HG03575 (cell line): ENCODE measurements around the gene TXK.
"Not testable (repeated sequence)": the region's sequence is repeated elsewhere in the genome, so short reads cannot be mapped to it uniquely, and the experiment has no call there.

ENCODE experiments used
- ATAC-seq: cut with Tn5 transposase; IDR thresholded peaks from one replicate; pipeline ENCODE4 v1.9.1; 2021; ENCODE audit not compliant: unreplicated experiment, insufficient number of reproducible peaks, low FRiP score; ENCODE audit errors: extremely low read depth

Gene TXK

DNA sequence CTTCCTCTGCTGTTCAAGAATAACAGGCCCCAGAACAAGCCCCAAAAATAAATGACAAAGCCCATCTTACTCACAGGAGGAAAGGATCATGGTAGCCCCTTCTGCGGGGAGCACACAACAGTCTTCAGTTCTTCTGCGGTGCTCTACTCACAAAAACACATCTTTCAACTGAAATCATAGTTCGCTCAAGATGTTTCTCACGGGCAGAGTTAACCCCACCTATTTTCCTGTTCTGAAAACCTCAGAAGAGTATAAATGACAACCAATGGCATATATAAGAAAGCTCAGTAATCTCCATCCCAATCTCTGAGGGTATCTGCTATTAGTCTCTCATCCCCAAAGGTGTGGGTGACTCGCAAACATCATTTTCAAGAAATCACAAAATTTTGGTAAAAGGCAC lies at the start of gene TXK:
Gene TXK, minus strand, starts transcription at position 170 of the 400 bp plus-strand sequence. Its CDS starts 80 bp downstream, at position 90.
- no peak for ATAC-seq

DNA sequence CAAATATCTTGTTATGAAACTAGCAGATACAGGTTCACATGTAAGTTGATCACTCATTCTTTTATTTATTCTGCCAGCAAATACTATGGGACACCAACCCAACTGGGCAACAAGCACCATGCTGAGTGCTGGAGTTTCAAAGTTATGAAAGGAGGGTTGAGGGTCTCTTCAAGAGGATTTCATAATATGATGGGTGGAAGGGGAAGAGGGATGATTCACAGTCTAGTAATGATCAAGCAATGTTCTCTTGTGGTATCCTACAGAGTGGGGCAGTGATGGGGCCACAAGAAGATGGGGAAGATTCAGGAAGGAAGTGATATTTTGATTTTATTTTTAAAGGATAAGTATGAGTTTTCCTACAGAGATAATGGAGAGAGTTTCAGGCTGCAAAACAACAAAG lies 46.2 kb upstream of the TXK start:
- no peak for ATAC-seq

DNA sequence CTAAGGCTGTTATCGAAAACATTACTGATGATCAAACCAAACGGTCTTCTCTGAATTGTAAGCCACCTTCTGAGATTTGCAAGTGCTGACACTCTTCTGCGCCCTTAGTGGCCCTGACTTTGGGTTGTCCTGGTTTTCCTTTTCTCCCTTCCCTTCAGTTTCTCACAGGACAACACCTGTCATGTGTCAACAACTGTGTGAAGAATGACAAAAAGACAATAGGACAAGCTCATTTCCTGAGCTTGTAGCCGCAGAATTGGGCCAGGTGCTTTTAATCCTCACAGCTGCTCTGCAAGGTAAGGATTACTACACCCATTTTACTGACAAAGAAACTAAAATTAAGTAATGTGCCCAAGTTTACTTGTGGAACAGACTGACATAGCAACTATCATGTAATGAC lies 44.9 kb upstream of the TXK start:
- no peak for ATAC-seq

DNA sequence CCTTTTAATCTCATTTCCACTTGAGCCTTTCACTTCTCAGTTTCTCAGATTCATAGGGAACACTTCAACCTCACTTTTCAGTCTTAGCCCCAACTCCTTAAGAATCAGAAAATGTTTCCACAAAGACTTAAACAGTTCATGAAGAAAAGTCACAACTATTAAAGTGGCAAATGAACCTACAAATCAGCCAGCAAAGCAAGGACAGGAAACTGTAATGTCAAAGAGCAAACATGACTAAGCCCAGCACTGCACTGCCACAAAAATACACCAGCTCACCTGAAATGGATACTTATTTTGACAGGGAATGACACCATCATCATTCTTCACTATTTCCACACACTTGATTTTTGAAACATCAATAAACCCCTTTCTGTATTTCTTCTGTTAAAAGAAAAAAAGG lies 41.8 kb upstream of the TXK start:
- no peak for ATAC-seq

DNA sequence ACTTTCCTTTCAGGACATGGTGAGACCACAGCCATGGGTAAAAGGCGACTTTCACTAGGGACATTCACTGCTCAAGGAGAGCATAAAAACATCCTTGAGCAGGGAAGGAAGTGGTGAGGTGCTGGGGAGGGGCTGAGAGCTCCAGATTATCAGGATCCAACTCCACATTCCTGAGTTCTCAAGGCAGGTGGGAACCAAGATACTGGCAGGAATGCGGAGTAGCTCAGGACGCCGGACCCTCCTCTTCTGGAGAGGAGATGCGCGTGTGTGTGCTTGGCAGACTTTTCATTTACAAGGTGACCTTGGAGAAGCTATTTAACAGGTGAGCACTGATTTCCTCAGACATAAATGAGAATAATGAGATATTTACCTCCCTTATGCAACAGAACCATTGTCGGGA lies 41.3 kb upstream of the TXK start:
- ATAC-seq, result no peak

DNA sequence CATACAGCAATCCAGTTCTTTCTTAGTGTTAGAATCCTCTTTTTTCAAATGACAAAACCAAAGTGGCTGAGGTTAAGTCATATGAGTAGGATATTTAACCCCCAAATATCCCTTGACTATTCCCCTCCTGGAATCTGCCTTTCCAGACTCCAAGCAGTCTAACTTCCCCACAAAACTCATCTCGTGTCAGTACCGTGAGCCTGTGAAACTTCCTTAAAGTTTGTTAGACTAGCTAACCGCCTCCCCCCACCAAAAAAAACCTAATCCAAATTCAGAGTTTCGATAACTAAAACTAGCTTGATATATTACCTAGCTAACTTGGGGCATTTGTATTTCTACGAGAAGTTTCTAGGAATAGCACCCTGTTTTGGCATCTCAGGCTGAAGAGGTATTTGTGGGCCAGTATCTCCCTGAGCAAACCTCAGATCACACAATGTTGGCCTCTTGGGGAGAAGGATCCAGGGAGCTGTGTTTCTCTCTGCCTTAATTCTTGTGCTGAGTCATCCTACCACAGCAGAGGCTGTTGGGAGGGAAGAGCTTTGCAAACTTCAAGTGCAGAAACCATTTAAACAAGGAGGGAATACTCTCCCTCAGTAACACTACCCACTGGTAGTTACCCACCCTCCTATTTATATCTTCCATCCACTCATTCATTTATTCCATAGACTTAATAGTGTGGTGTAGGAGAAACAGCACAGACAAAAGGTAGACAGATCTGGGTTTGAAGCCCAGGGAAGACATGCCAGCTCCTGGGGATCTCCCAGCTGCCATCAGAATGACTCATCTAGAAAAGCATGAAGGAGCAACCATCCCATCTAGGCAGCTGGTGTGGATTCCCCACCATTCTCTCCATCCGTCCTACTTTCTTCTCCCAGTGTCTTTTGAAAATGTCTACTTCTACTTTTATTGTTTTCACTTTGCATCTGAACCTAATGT lies 39.3 kb upstream of the TXK start:
- ATAC-seq, result no peak

DNA sequence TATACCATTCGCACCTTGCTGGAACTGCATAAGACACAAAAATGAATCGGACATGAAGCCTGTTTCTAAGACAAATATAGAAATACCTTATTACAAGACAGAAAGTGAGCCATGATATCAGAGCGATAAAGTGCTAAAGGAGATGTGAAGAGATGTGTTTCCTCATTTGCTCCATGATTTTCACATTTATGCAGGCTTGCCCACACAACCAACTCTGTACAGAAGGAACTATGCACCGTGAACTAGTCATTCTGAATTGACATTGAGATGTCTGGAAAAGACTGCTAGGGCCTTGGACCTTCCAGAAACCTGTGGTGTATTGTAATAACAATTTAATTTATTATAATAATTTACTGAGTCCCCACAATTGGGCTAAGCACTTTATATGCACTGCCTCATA lies 38.6 kb upstream of the TXK start:
- no peak for ATAC-seq

DNA sequence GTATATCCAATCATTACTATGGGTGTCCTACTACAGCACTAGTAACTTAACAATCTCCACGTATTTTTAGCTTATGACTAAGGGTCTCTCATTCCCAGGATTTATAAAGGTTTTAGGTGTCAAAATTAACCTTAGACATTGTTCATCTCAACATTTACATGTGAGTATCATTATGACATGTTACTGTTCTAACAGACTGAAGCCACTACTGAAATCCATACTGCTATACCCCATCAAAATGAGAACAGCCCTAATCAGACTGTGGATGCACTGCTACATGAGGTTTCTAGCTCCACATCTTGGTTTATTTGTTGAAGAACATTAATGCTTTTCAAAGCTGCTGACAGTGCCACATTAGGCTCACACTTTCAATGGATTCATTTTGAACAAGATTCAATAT lies 35.6 kb upstream of the TXK start:
- ATAC-seq, result no peak

DNA sequence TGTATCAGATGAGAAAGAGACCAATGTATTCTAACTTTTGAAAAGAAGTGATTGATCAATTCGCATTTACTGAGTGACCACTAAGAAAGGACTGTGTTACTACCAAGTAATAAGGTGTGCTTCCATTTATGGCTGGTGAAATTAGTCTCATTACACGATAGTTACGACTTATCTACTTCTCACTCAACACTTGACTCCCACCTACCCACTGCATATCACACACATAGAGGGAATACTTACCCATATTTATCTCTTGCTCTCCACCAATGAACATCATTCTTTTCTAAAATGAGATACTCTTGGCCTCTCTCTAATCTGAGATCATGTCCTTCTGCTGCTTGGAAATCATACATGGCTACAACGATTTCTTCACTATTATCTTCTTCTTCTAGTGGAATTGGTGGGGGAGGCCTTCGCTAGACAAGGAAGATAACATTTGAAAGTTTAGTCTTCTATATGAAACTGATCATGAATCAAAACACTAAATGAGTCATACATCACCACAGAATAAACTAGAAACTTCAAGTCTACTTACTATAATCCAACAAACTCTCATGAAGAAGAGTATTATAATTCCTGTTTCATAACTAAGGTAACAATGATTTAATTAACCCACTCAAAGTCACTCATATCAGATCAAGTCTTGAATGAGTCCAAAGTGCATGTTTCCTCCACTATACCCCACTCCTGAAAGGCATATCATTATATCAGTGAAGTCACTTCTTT lies 33.7 kb upstream of the TXK start:
- ATAC-seq, result no peak

DNA sequence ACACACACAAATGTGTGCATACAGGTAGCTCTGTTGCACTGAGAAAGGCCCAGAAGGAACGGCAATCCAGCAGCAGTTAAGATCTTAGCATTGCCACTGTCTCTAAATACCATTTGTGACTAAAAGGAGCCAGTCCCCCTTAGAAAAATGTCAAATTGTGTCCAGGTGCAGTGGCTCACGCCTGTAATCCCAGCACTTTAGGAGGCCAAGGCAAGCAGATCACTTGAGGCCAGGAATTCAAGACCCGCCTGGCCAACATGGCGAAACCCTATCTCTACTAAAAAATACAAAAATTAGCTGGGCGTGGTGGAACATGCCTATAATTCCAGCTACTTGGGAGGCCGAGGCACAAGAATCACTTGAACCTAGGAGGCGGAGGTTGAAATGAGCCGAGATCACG lies 30.5 kb upstream of the TXK start:
- not testable (repeated sequence) for ATAC-seq

DNA sequence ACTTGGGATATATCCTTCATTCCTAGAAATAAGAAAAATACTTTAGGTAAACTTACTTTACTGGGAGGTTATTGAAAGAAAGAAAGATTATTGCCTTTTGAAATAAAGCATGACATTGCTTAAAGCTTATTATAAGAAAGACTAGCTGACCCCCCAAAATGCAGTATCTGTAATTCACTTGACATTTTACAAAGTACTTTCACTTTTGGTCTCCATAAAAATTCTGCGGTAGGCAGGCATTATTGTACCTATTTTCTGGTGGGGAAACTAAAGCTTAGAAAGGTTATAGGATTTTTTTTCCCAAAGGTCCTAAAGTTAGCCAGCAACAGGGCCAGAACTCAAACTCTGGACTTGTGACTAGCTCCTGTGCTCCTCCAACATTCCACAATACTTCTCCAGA lies 29.7 kb upstream of the TXK start:
- no peak for ATAC-seq

DNA sequence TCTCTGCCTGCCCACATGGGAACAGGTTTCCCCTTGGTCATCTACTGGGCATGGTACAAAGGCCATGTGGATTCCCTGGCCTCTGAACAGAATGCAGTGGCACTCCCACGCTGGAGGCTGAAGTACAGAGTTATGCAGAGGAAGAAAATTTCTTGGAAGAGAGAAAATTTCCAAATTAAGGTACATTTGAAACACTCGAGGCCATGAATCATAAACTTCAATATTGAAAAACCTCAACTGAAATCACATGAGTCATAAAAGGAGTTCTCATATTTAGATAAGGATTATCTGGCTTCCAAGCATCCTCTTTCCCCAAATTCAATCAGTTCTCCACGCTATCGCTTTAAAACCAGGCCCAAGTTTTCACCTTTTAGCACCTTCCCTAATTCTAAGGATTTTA lies 28.1 kb upstream of the TXK start:
- no peak for ATAC-seq

DNA sequence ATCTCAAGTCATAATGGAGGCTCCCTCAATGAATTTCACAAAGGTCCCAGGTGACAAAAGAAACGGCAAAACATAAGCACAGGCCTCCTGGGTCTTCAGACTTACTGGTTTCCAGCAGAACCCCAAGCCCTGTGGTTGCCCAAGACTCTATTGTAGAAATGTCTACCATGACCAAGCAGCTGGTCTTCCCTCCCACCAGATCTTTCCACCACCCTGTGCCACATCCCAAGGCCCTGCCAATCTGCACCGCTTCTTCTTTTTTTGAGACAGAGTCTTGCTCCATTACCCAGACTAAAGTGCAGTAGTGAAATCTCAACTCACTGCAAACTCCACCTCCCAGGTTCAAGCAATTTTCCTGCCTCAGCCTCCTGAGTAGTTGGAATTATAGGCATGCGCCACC lies 23.2 kb upstream of the TXK start:
- no peak for ATAC-seq

DNA sequence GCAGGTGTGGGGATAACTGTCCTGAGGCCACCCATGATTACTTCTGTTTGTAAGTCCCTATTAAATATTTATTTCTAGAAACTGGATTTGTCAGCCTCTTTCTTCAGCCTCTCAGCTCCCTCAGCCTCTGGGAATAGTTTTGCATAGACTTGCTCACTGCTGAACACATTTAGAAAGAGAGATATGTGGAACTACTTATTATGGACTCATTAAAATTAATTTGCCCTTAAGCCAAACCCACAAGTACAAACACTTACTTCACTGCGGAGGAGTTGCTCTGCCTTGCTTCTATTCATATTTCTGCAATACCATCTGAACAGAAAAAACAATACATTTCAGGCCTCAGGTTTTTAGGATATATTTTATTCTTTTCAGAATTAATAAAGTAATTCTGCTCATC lies 22.4 kb upstream of the TXK start:
- no peak for ATAC-seq

DNA sequence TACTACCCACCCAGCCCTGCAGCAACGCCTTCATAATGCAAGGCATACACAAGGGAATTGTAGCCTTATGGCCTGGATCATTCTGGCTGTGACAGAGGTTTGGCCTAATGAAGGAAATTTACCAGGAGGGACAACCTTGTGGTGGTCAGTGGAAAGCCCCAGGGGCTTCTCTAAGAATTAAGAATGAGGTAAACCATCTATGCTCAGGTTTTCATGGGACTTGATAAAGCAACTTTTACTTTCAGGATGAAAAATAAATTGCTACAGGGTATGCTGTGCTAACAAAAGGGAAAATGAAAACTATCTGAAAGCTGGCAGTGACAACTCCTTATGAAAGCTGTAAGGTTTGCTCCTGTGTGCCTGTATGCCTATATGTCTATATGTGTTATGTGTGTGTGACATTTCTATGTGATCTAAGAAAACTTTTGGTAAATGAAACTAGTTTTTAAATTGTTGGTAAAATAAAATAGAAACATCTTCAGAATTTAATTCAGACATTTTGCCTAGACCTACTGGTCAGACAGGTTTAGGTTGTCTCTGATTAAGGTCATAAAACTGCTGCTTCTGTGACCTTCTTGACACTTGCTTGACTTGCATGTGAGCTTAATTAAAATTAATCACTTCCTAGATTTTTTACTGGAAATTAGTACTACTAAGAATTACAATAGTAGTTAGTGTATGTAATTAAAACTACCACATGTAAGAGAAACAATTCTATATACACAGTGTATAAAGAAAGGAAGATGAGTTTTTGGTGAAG lies 19.9 kb upstream of the TXK start:
- ATAC-seq, result no peak

DNA sequence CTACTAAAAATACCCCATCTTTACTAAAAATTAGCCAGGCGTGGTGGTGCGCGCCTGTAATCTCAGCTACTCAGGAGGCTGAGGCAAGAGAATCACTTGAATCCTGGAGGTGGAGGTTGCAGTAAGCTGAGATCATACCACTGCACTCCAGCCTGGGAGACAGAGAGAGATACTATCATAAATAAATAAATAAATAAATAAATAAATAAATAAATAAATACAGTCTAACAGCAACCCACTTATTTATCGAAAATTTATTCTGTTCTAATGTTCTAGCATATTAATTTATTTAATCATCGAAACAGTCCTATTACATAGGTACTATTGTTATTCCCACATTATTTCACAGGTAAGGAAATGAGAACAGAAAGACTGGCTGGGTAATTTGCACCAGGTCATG lies 18.2 kb upstream of the TXK start:
- no peak for ATAC-seq

DNA sequence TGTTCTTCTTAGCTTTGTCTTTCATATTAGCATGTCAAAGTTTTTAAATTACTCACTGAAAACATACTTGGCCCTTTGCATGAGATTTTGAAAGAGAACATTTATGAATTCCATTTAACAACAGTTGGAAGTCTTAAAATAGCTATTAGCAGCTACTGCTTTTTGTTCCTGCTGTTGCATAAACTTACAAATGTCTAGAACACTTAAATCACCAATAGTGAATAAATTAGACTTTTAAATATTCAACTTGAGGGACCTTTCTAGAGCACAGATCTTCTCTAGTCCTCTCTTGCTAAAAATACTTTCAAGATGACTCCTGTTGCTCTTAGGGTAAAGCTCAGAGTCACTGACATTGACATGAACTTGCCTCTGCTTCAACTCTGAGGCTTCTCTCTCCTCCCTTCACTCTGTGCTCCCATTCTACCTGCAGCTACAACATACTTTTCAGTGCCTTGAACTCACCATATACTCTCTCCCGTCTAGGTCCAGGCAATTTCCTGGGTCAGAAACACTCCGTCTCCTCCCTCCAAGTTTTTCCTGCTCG lies 15.8 kb upstream of the TXK start:
- no peak for ATAC-seq

DNA sequence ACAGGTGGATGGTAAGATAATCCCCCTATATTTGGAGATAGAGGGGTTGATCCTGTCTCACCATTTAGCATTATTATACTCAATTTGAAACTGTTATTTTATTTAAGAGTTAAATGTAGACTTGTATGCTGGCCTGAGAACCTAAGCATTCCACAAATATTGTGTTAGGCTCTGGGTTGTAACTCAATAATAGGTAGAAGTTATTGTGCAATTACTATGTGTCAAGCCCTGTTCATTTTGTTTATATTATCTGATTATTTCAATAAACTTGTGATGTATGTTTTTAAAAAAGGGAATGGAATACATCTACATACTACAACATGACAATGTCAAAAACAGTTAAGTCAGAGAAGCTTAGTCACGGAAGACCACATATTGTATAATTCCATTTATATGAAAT lies 13.6 kb upstream of the TXK start:
- no peak for ATAC-seq

DNA sequence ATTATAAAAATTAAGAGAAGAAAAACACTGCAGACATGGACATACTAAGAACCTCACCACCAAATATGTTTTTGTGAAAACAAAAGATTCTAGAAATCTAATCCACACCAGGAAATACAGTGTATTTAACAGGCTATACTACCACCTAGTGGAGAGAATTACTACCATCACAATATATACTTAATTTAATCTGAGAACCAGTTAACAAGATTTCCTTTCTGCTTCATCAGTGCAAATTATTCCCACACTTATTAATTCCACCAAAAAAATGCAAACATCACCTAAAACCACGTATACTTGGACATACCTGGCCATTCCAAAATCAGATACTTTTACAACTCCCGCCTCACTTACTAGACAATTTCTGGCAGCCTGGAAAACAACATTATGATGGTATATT lies 7.0 kb upstream of the TXK start:
- ATAC-seq, result no peak
